CD14-positive monocyte (primary cell): ENCODE results near the gene BRAT1. TPM values are rescaled to one million over a fixed set of nuclear protein-coding genes. Genes with fewer than 3 reads are reported as not detected.

ENCODE experiments used
- DNase-seq, 3 donors: peaks; one replicate each; pipeline ENCODE4 v3.0.0-alpha.2; 2011 to 2022
- H2AFZ ChIP-seq: 2 replicates; pipeline ENCODE4 v1.6.0; 2012; ENCODE audit warnings: mild to moderate bottlenecking, low read depth, low read length, inconsistent platforms; ENCODE audit not compliant: insufficient read depth, poor library complexity, severe bottlenecking
- H3K27ac ChIP-seq, 2 donors: 1 replicate in 1 of 2; 2 replicates in 1 of 2; pipeline ENCODE4 v1.5.1; 2012 to 2013; ENCODE audit warnings: low read length in 2 of 2, control low read depth in 1 of 2, inconsistent platforms in 1 of 2, low read depth in 1 of 2, mild to moderate bottlenecking in 1 of 2
- H3K27me3 ChIP-seq, 2 donors: one replicate each; pipeline versions ENCODE4 v1.6.0 to v1.6.1; 2011 to 2013; ENCODE audit warnings: low read length in 2 of 2; ENCODE audit not compliant: control insufficient read depth in 2 of 2, insufficient read depth in 2 of 2
- H3K36me3 ChIP-seq, 2 donors: replicated peaks in 1 of 2; 1 replicate in 1 of 2; 2 replicates in 1 of 2; pipeline versions ENCODE4 v1.5.1 to v1.6.1; 2012 to 2013; ENCODE audit warnings: low read length in 2 of 2, control low read depth in 1 of 2, inconsistent platforms in 1 of 2, mild to moderate bottlenecking in 1 of 2; ENCODE audit not compliant: insufficient read depth in 2 of 2, control insufficient read depth in 1 of 2
- H3K4me1 ChIP-seq, 2 donors: 1 replicate in 1 of 2; 2 replicates in 1 of 2; pipeline versions ENCODE4 v1.5.1 to v1.6.1; 2012 to 2013; ENCODE audit warnings: low read length in 2 of 2, control low read depth in 1 of 2, inconsistent platforms in 1 of 2, mild to moderate bottlenecking in 1 of 2, moderate library complexity in 1 of 2; ENCODE audit not compliant: insufficient read depth in 2 of 2, control insufficient read depth in 1 of 2
- H3K4me2 ChIP-seq: replicated peaks from 2 replicates; pipeline ENCODE3; 2012; ENCODE audit warnings: low read length, moderate library complexity, mild to moderate bottlenecking; ENCODE audit not compliant: poor library complexity, severe bottlenecking; ENCODE audit errors: extremely low read depth
- H3K4me3 ChIP-seq, 3 experiments: fragments of 200-600 bp in 1 of 3; sonication (generic) in 1 of 3; replicated peaks in 1 of 3; 1 replicate in 2 of 3; 2 replicates in 1 of 3; pipeline ENCODE4 v1.5.1; 2011 to 2013; ENCODE audit warnings: low read length in 3 of 3, mild to moderate bottlenecking in 3 of 3, control low read depth in 2 of 3, low read depth in 2 of 3, inconsistent platforms in 1 of 3, moderate library complexity in 1 of 3
- H3K79me2 ChIP-seq: 2 replicates; pipeline ENCODE4 v1.6.0; 2012; ENCODE audit warnings: mild to moderate bottlenecking, control low read depth, inconsistent platforms, low read length, moderate library complexity; ENCODE audit not compliant: insufficient read depth
- H3K9ac ChIP-seq: 2 replicates; pipeline ENCODE4 v1.6.0; 2017; ENCODE audit warnings: low read length, mild to moderate bottlenecking; ENCODE audit not compliant: insufficient read depth, poor library complexity, severe bottlenecking
- H3K9me3 ChIP-seq, 2 donors: replicated peaks in 1 of 2; 1 replicate in 1 of 2; 2 replicates in 1 of 2; pipeline versions ENCODE4 v1.5.1 to v1.6.1; 2012 to 2013; ENCODE audit warnings: low read length in 2 of 2, control low read depth in 1 of 2; ENCODE audit not compliant: control insufficient read depth in 1 of 2, insufficient read depth in 1 of 2
- H4K20me1 ChIP-seq: 2 replicates; pipeline ENCODE4 v1.6.0; 2012; ENCODE audit warnings: mild to moderate bottlenecking, low read length, control low read depth, moderate library complexity; ENCODE audit not compliant: insufficient read depth
- H3K27ac Mint-ChIP-seq, 7 donors: one replicate each; pipeline ENCODE4 v1.8.0; 2020; ENCODE audit warnings: mild to moderate bottlenecking in 7 of 7, mixed read lengths in 7 of 7, moderate library complexity in 6 of 7, inconsistent platforms in 2 of 7
- H3K27me3 Mint-ChIP-seq, 3 donors: one replicate each; pipeline ENCODE4 v1.8.0; 2021 to 2022; ENCODE audit warnings: low read depth in 3 of 3, mild to moderate bottlenecking in 3 of 3, mixed read lengths in 3 of 3, moderate library complexity in 3 of 3, inconsistent platforms in 1 of 3
- H3K36me3 Mint-ChIP-seq, 2 donors: one replicate each; pipeline ENCODE4 v1.8.0; 2020; ENCODE audit warnings: mixed read lengths in 2 of 2, inconsistent platforms in 1 of 2, mild to moderate bottlenecking in 1 of 2
- H3K4me1 Mint-ChIP-seq: one replicate; pipeline ENCODE4 v1.8.0; 2020; ENCODE audit warnings: mild to moderate bottlenecking, mixed read lengths
- H3K4me3 Mint-ChIP-seq, 2 donors: one replicate each; pipeline ENCODE4 v1.8.0; 2020; ENCODE audit warnings: mild to moderate bottlenecking in 2 of 2, mixed read lengths in 2 of 2, moderate library complexity in 1 of 2
- H3K9me3 Mint-ChIP-seq, 7 donors: one replicate each; pipeline ENCODE4 v1.8.0; 2020 to 2022; ENCODE audit warnings: mixed read lengths in 7 of 7, mild to moderate bottlenecking in 6 of 7, moderate library complexity in 6 of 7, inconsistent platforms in 2 of 7
- CTCF ChIP-seq: fragments of 200-600 bp; IDR thresholded peaks from one replicate; pipeline ENCODE4 v1.8.0; 2022; ENCODE audit warnings: antibody characterized with exemption, mild to moderate bottlenecking
- WGBS: methylation state at CpG from one replicate; pipeline ENCODE4 v1.1.5; 2013; ENCODE audit warnings: missing lambda C conversion rate; ENCODE audit not compliant: insufficient coverage; 5-methylcytosine and 5-hydroxymethylcytosine counted together
- intact Hi-C, 2 donors: fragments of 100-400 bp; cut with micrococcal nuclease; formaldehyde crosslinking; loops; one replicate each; pipeline versions ENCODE4 v1.15.0 to v1.15.1; 2023
- polyA plus RNA-seq, 3 donors: library from polyadenylated mRNA; depleted of rRNA in 1 of 3; unstranded in 2 of 3; stranded (reverse) in 1 of 3; fragments of 300-500 nt in 2 of 3; fragments of >200 nt in 1 of 3; fragmentation: Illumina TruSeq in 2 of 3; gene quantifications; 1 replicate in 2 of 3; 2 replicates in 1 of 3; pipeline ENCODE4 v1.2.3, GENCODE V29; 2012 to 2021

BRAT1 gene
- polyA plus RNA-seq, 3 donors, result 31.6 to 34.2 (median 32.5) TPM

- DNase-seq, result no peak
- Mint-ChIP-seq H3K9me3 (peaks cover 0 to 3% (median 0%) of the 10 kb centered on the region in 7 donors), H3K27me3 (peaks cover 0 to 3% (median 0%) of the 10 kb centered on the region in 3 donors), H3K4me3 (no peak overlapping the region), H3K4me1 (no peaks in the 10 kb centered on the region), H3K36me3 (peaks cover 57 to 71% of the 10 kb centered on the region in 2 donors), H3K27ac (no peak overlapping the region)
- Histone ChIP-seq H3K27me3 (no peaks in the 10 kb centered on the region), H3K36me3 (peaks cover 21 to 52% of the 10 kb centered on the region in 2 donors), H3K4me3 (no peak overlapping the region), H3K4me2 (no peak overlapping the region), H3K27ac (no peak overlapping the region), H3K4me1 (no peaks in the 10 kb centered on the region), H2AFZ (no peak overlapping the region), H3K79me2 (no peaks in the 10 kb centered on the region), H4K20me1 (no peaks in the 10 kb centered on the region), H3K9ac (no peak overlapping the region), H3K9me3 (no peaks in the 10 kb centered on the region)
- intact Hi-C loops, result no loop called here
- 98% methylated on average over 52 of the region's 73 CpGs for WGBS
- TF ChIP-seq CTCF, result no peak
Observed at GRCh38 chr7:2577914-2578680, 22.8 kb upstream of the BRAT1 start.

- peaks cover 31 to 63% of the 10 kb centered on the region in 2 donors for H3K36me3 ChIP-seq
- Mint-ChIP-seq H3K27me3 (peaks cover 0 to 4% (median 3%) of the 10 kb centered on the region in 3 donors), H3K4me1 (no peaks in the 10 kb centered on the region), H3K4me3 (no peak overlapping the region), H3K27ac (peak overlapping the region in 3 of 7 donors; percentile 6 to 26 (median 25)), H3K36me3 (peaks cover 63 to 75% of the 10 kb centered on the region in 2 donors), H3K9me3 (peaks cover 0 to 3% (median 0%) of the 10 kb centered on the region in 7 donors)
- no peaks in the 10 kb centered on the region for H3K4me1 ChIP-seq
- no peak overlapping the region for H2AFZ ChIP-seq
- no peaks in the 10 kb centered on the region for H4K20me1 ChIP-seq
- no peaks in the 10 kb centered on the region for H3K9me3 ChIP-seq
- no peak for TF ChIP-seq CTCF
- H3K27me3 ChIP-seq, result no peaks in the 10 kb centered on the region
- no peak overlapping the region for H3K27ac ChIP-seq
- DNase-seq, result no peak
- intact Hi-C loops, result no loop called here
- H3K4me3 ChIP-seq, result no peak overlapping the region
- WGBS, result 87% methylated on average over 29 of the region's 56 CpGs
- no peaks in the 10 kb centered on the region for H3K79me2 ChIP-seq
- H3K9ac ChIP-seq, result no peak overlapping the region
- no peak overlapping the region for H3K4me2 ChIP-seq
Observed at GRCh38 chr7:2576742-2577491, 21.6 kb upstream of the BRAT1 start.
